IMR-90 (cell line): ENCODE data around the gene NR4A2.

Experiments
- CEBPB ChIP-seq: IDR thresholded peaks from 2 replicates; pipeline ENCODE4 v1.6.1; 2012; ENCODE audit warnings: low read depth, low read length, improper control_type of control experiment
- CHD1 ChIP-seq: IDR thresholded peaks from 2 replicates; pipeline ENCODE4 v1.6.1; 2012; ENCODE audit warnings: low read depth, low read length, improper control_type of control experiment
- CTCF ChIP-seq: conservative IDR thresholded peaks from 2 replicates; pipeline ENCODE4 v1.5.1; 2012; ENCODE audit warnings: mild to moderate bottlenecking, low read depth, low read length, improper control_type of control experiment
- FOS ChIP-seq: fragments of 150-350 bp; IDR thresholded peaks from 2 replicates; pipeline ENCODE4 v1.6.1; 2016; ENCODE audit warnings: low read depth, low read length
- MAFK ChIP-seq: IDR thresholded peaks from 2 replicates; pipeline ENCODE4 v1.6.1; 2012; ENCODE audit warnings: low read depth, low read length, improper control_type of control experiment
- MAZ ChIP-seq: IDR thresholded peaks from 2 replicates; pipeline ENCODE4 v1.6.1; 2012; ENCODE audit warnings: low read depth, mild to moderate bottlenecking, low read length, improper control_type of control experiment, moderate library complexity, borderline replicate concordance
- MXI1 ChIP-seq: IDR thresholded peaks from 2 replicates; pipeline ENCODE4 v1.6.1; 2012; ENCODE audit warnings: low read depth, mild to moderate bottlenecking, low read length, moderate library complexity, borderline replicate concordance
- POLR2A ChIP-seq: IDR thresholded peaks from 2 replicates; pipeline ENCODE4 v1.6.1; 2012; ENCODE audit warnings: mild to moderate bottlenecking, low read depth, low read length
- RAD21 ChIP-seq: IDR thresholded peaks from 2 replicates; pipeline ENCODE4 v1.6.1; 2012; ENCODE audit warnings: low read length, improper control_type of control experiment
- RCOR1 ChIP-seq: IDR thresholded peaks from 2 replicates; pipeline ENCODE4 v1.6.1; 2012; ENCODE audit warnings: mild to moderate bottlenecking, low read length, improper control_type of control experiment; ENCODE audit not compliant: insufficient replicate concordance
- RFX5 ChIP-seq: IDR thresholded peaks from 2 replicates; pipeline ENCODE4 v1.8.0; 2012; ENCODE audit warnings: low read depth, mild to moderate bottlenecking, low read length, moderate library complexity
- SMC3 ChIP-seq: fragments of 150-350 bp; IDR thresholded peaks from 2 replicates; pipeline ENCODE4 v1.6.1; 2016; ENCODE audit warnings: low read depth, mild to moderate bottlenecking, antibody characterized with exemption, low read length, moderate library complexity
- USF2 ChIP-seq: fragments of 150-350 bp; IDR thresholded peaks from 2 replicates; pipeline ENCODE4 v1.6.1; 2017; ENCODE audit warnings: mild to moderate bottlenecking, antibody characterized with exemption, low read length, low read depth
- TF ChIP-seq, protein P1 (sequence below): fragments of 150-350 bp; IDR thresholded peaks from 2 replicates; pipeline ENCODE4 v1.6.1; 2016; ENCODE audit warnings: low read depth, mild to moderate bottlenecking, low read length, moderate library complexity, borderline replicate concordance

DNA sequence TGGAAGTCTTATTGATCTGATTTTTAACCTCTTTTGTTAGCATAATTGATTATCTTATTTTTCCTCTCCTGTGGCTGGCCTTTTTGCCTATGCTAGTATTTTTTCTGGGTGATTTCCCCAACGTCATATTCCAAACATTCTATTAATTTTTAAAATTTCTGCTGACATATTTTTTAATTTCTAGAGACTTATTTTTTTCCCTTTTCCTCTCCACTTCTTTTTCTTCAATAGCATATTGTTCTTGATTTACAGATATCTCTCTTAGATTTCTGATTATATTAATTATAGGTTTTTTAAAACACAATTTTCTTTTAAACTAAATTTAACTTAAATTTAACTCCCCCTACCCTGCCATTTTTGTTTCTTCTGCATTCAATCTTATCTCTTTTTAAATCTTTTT, 47.2 kb upstream of the NR4A2 start:
- TF ChIP-seq CTCF (no peak), POLR2A (no peak), CEBPB (no peak), RAD21 (no peak), CHD1 (no peak), SMC3 (no peak), RCOR1 (no peak), RFX5 (no peak), MXI1 (no peak), FOS (no peak), MAFK (no peak), MAZ (no peak), USF2 (no peak)
- TF ChIP-seq, protein P1, sequence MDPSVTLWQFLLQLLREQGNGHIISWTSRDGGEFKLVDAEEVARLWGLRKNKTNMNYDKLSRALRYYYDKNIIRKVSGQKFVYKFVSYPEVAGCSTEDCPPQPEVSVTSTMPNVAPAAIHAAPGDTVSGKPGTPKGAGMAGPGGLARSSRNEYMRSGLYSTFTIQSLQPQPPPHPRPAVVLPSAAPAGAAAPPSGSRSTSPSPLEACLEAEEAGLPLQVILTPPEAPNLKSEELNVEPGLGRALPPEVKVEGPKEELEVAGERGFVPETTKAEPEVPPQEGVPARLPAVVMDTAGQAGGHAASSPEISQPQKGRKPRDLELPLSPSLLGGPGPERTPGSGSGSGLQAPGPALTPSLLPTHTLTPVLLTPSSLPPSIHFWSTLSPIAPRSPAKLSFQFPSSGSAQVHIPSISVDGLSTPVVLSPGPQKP = no peak
